ENCODE results near the gene MKNK1.

DNA sequence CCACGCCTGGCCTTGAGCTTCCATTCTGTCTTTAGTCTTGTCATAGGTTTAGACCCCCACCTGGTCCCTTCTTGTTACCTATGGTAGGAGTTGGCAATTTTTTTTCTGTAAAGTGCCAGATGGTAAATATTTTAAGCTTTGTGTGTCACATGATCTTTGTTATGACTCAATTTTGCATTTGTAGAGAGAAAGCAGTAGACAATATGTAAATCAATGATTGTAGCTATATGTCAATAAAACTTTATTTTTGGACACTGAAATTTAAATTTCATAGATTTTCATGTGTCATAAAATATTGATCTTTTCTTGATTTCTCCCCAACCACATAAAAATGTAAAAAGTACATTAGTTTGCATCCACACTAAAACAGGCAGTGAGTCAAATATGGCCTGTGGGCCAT is 8.0 kb downstream of the MKNK1 start:
- TF ChIP-seq, protein P1, sequence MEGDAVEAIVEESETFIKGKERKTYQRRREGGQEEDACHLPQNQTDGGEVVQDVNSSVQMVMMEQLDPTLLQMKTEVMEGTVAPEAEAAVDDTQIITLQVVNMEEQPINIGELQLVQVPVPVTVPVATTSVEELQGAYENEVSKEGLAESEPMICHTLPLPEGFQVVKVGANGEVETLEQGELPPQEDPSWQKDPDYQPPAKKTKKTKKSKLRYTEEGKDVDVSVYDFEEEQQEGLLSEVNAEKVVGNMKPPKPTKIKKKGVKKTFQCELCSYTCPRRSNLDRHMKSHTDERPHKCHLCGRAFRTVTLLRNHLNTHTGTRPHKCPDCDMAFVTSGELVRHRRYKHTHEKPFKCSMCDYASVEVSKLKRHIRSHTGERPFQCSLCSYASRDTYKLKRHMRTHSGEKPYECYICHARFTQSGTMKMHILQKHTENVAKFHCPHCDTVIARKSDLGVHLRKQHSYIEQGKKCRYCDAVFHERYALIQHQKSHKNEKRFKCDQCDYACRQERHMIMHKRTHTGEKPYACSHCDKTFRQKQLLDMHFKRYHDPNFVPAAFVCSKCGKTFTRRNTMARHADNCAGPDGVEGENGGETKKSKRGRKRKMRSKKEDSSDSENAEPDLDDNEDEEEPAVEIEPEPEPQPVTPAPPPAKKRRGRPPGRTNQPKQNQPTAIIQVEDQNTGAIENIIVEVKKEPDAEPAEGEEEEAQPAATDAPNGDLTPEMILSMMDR (conservative IDR thresholded peaks at IDR 0.05; ENCODE audit: low read length), result no peak
- no peak for TF ChIP-seq EZH2phosphoT487 (IDR thresholded peaks at IDR 0.05; ENCODE audit: borderline replicate concordance)
